Activated T-helper 9 cell treated with anti-CD3 and anti-CD28 coated beads, Interleukin-2, amount 50 U/mL, for 16 hours (primary cell): ENCODE results near the gene PRXL2A.
"Not testable (repeated sequence)": the region's sequence is repeated elsewhere in the genome, so short reads cannot be mapped to it uniquely, and the experiment has no call there.

ENCODE experiments used
- DNase-seq: peaks from one replicate; pipeline ENCODE4 v3.0.0-alpha.2; 2020; ENCODE audit warnings: low read depth

PRXL2A gene, protein sequence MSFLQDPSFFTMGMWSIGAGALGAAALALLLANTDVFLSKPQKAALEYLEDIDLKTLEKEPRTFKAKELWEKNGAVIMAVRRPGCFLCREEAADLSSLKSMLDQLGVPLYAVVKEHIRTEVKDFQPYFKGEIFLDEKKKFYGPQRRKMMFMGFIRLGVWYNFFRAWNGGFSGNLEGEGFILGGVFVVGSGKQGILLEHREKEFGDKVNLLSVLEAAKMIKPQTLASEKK

DNA sequence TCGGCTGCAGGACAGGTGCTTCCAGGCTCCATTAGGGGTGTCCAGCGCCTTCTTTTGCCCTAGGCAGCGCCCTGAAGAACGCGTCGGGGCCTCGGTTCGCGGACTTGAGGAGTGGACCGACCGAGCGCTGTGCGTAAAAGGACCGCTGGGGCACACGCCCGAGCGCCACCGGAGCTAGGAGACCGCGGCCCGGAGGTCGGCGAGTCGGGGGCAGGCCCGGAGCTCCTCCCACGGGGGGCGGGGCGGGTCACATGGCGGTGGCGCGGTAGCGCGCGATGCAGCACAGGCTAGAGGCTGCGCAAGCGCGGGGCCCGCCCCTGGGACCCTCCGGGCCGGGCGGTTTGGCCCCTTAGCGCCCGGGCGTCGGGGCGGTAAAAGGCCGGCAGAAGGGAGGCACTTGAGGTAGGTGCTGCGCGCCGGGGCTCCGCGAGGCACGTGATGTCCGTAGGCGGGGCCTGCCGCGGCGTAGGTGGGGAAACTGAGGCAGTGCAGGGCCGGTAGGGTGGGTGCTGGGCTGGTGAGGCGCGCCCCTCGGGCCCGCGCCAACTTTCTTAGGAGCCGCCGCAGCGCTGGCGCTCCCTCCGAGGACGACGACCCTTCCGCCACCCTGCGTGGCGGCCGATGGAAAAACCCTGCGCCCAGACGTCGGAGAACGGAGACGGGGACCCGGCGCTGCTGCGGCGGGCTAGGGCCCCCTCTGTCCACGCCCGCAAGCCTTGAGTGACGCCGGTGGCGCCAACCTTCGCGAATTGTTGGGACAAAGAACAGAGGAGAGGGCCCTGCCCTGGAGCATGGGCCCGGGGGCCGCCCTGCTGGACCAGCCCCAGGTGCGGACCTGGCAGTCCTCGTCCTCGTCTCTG lies at the start of gene PRXL2A:
PRXL2A (plus strand) TSS at position 310 of the 860 bp plus-strand sequence. CDS start 11,917 bp downstream, outside the sequence.
- peak; percentile 72 for DNase-seq

DNA sequence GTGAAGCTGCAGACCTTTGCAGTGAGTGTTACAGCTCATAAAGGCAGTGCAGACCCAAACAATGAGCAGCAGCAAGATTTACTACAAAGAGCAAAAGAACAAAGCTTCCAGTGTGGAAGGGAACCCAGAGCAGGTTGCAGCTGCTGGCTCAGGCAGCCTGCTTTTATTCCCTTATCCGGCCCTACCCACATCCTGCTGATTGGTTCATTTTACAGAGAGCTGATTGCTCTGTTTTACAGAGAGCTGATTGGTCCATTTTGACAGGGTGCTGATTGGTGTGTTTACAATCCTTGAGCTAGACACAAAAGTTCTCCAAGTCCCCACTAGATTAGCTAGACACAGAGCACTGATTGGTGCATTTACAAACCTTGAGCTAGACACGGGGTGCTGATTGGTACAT lies 49.4 kb upstream of the PRXL2A start:
- not testable (repeated sequence) for DNase-seq

DNA sequence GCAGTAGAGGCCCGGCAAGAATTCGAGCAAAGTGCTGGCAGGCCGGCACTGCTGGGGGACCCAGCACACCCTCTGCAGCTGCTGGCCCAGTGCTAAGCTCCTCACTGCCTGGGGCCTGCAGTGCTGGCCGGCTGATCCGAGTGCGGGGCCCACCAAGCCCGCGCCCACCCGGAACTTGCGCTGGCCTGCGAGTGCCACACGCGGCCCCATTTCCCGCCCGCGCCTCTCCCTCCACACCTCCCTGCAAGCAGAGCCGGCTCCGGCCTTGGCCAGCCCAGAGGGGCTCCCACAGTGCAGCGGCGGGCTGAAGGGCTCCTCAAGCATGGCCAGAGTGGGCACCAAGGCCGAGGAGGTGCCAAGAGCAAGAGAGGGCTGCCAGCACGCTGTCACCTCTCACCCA lies 48.7 kb upstream of the PRXL2A start:
- DNase-seq: no peak

DNA sequence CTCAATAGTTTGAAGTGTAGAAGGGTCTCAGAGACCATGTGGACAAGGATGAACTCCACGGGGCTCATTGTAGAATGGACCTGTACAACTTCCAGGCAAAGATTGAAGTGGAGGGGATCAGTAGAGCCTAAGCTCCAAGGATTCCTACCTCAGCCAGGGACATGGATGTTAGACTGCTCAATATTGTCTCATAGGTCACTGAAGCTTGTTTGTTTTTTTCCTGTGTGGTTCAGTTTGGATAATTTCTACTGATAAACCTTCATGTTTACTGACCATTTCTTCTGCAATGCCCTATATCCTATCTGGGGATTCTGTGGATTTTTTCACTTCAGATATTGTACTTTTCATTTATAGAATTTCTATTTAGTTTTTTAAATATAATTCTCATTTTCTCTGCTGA lies 42.8 kb upstream of the PRXL2A start:
- DNase-seq: no peak

DNA sequence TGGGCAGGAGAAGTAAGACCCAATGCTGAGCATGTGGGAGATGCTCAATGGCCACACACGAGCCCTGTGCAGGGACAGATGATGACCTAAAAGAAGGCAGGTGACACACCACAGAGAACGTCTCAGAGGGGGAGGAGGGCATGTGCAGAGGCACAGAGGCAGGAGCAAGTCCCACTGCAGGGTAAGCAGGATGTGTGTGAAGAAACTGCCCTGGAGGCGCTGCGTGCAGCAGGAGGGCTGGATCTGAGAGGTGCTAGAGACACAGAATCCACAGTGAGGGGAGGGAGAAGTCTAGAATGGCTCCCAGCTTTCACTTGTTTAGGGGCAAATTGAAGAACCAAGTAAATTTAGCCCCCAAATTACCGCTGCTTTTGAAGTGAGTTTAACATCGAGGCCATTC lies 36.9 kb upstream of the PRXL2A start:
- no peak for DNase-seq

DNA sequence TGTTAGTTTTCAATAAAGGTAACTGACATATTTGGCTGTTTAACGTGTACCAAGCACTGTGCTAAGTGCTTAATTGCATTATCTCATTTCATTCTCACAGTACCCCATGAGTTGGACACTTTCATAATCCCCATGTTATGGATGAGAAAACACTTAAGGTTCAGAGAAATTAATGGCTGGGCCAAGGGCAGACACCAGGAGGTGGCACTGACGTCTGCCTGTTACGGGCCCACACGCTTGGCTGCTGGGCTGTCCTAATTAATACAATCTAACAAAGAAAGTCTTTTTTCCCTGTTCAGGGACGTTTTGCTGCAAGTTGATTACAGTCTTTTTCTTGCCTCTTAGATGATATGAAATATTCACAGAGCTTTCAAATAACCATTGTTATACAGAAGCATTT lies 35.7 kb upstream of the PRXL2A start:
- DNase-seq: no peak

DNA sequence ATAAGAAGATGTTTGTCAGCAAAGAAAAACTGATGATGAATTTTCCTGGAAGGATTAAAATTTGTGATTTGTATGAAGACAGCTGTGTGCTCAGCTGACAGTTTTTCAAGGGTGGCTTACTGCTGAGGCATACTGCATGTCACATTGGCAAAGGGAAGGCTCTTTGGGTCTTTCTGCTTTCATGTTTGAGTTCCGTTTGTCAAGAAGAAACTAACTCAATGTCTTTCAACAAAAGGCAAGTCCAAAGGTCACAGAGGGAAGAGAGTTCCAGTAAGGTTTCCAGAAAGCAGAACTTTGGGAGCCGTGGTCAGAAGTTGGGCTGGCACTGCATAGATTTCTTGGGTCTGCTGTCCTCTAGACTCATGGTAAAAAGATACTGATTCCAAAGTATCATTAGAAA lies 34.8 kb upstream of the PRXL2A start:
- no peak for DNase-seq

DNA sequence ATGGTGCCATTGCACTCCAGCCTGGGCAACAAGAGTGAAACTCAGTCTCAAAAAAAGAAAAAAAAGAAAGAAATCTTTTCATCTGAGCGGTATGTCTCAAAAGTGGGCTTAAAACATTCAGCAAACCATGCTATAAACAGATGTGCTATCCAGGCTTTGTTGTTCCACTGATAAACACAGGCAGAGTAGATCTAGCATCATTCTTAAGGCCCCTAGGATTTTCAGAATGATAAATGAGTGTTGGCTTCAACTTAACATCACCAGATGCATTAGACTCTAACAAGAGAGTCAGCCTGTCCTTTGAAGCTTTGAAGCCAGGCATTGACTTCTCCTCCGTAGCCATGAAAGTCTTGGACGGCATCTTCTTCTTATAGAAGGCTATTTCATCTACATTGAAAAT lies 28.6 kb upstream of the PRXL2A start:
- no peak for DNase-seq

DNA sequence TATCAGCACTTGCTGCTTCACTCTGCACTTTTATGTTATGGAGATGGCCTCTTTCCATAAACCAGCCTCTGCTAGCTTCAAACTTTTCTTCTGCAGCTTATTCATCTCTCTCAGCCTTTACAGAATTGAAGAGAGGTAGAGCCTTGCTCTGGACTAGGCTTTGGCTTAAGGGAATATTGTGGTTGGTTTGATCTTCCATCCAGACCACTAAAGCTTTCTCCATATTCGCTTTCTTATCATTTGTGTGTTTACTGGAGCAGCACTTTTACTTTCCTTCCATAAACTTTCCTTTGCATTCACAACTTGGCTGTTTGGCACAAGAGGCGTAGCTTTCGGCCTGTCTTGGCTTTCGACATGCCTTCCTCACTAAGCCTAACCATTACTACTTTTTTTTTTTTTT lies 28.2 kb upstream of the PRXL2A start:
- DNase-seq: no peak

DNA sequence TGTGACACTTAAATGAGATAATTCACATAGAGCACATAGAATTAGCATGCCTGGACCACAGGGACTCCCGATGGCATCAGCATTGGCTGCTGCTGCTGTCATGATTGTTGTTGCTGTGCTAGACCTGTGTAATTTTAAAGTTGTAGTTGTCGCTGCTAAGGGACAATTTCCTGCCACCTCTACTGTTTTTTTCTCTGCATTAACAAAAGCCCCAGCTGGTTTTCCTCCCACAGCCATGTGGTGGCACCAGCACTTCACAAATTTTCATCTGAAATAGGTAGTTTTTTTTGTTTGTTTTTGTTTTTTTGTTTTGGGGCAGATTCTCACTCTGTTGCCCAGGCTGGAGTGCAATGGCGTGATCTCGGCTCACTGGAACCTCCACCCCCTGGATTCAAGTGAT lies 25.4 kb upstream of the PRXL2A start:
- no peak for DNase-seq

DNA sequence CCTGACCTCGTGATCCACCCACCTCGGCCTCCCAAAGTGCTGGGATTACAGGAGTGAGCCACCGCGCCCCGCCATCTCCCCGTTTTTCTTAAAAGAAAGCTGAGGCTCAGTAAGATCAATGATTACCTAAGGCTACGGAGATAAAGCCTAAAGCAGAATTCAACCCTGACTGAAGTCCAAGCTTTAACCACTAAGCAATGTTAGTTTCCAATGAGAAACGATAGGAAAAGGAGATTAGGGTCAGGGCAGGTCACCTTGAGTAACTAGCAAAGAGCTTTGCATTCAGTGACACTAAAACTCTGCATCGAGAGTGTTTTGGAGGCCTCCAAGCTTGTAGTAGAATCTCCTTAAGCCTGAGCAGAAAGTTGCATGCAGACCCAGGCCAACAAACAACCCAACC lies 17.6 kb upstream of the PRXL2A start:
- no peak for DNase-seq

DNA sequence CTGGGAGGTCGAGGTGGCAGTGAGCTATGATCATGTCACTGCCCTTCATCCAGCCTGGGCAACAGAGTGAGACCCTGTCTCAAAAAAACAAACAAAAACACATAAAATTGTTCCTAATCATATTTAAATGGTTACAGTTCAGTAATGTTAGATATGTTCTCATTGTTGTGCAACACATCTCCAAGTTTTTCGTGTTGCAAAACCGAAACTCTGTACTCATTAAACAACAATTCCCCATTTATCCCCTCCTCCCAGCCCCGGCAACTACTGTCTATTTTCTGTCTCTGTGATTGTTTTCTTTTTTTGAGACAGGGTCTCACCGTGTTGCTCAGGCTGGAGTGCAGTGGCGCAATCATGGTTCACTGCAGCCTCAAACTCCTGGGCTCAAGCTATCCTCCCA lies 16.1 kb upstream of the PRXL2A start:
- no peak for DNase-seq

DNA sequence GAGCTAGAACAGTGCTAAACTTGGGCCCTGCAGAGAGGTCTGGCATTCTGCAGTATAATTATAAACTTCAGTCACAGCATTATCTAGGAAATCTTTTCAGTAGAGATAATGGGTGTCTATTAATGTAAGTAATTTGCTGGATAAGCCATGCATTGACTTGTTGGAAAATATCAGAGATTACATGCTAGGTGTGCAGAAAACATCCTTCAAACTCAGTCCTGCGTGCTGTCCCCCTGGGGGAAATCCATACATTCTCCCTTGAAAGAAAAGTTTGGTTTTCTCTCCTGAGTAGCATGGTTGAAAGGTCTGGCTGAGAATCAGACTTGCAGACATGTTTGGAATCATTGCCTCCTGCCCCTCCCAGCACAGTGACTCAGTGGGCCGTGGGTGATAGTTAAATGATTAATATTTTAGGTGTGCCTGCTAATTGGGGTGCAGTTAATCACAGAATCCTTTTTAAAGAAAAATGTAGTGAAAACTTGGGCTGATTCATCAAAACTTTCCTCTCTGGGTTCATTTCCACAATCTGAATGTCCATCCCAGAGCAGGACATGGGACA lies 13.9 kb upstream of the PRXL2A start:
- no peak for DNase-seq

DNA sequence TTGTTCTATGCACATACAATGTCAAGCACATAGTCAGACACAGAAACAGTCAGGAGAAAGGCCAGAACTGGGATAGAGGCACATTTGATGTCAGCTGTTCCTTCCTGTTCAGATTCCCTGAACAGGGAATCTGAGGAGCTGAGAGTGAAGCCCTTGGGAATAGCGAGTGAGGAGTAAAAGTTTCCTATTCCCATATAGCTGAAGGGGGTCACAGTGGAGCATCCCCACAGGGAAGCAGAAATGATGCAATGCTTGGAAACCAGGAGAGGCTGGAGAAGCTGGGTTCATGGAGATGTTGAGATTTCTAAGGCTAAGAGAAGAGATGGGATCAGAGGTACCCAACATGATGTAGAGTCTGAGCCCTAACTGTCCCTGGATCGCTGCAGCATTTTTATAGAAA lies 11.3 kb upstream of the PRXL2A start:
- no peak for DNase-seq

DNA sequence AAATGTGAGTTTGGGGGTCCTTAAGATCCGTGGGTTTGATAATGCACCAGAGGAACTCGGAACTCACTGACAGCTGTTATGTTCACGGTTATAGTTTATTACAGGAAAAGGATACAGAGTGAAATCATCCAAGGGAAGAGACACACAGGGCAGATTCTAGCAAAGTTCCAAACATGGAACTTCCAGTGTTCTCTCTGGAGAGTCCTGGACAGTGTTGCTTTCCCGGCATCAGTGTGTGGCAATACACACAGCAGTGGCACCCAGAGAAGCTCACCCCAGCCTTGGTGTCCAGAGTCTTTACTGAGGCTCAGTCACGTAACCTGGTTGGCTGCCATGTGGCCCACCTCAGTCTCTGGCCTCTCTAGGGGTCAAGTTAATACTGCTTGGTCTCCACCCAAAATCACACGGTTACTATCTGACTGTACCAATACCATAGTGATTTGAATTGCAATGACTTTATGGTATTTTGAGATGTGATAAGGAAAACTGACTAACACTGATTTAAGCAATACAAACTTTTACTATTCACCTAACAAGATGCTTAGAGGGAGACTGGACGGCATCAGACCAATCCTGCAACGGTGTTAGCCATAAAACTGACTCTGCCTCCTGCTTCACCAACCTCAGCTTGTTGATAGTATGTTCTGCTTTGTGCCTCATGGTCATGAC lies 8.1 kb upstream of the PRXL2A start:
- no peak for DNase-seq

DNA sequence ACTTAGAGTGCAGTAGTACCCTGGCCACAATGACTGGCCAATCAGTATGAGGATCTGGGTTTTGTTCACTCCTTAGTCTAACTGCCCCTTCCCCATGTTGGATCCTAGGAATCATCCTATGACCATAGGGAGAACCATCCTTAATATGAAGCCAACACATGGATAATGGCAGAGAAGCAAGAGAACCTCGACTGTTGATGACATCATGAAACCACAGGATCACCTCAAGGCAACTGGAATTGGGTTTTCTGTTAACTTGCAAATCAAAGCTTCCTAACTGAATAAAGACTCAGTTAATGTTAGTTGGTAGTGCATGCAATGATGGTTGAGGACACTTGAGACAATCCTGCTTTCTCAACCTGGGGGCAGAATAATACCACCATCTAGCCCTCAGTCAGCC lies 3.3 kb upstream of the PRXL2A start:
- no peak for DNase-seq

DNA sequence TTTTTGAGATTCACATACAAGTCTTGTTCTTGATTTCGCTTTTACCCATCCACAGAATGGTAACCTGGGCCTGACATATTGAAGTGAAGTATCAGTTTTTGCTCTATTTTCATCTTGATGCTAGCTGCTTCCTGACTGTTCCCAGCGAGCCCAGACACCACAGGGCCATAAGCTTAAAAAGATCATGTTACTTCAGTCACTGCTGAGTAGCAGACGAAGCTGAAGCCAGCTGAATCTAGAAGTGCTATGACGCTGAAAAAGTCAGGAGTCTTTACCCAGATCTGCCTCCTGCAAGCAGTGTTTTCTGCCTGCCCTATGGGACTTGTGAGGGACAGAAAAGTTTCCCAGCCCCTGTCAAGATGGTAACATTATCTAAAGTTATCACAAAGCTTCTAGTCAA lies 2.7 kb upstream of the PRXL2A start:
- no peak for DNase-seq

DNA sequence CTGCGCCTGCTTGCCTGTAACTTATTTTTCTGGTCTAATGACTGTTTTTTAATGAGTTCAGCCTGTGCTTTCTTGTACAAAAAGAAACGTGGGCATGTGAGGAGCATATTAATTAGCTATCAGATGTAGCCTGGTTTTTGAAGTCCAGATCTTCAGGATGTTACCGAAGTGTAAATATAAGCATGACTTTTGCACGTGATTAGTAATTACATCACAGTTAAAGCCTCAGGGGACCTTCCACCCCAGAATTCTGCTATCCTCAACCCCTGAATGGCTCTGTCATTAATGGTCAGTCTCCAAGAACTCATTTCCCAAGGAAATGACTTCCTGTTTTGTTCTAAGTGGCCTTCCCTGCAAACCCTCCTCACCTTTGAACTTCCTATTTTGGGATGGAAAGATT lies 2.1 kb upstream of the PRXL2A start:
- no peak for DNase-seq

DNA sequence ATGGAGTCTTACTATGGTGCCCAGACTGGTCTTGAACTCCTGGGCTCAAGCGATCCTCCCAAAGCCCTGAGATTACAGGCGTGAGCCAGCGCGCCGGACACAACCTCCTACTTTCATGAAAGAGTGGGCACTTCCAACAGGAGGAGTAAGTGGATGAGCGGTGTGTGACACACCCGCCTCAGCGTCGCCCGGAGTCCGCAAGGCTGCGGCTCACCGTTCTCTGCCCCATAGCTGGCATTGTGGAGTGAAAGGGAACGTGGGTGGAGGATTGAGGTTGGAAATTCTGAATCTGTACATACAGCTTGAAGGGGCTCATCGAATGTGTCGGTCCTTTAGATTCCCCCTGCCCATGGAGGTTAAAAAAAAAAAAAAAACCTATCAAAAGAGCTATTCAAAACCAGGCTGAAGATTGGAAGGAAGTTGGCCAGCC lies 524 bp upstream of the PRXL2A start:
- DNase-seq: peak; percentile 33

DNA sequence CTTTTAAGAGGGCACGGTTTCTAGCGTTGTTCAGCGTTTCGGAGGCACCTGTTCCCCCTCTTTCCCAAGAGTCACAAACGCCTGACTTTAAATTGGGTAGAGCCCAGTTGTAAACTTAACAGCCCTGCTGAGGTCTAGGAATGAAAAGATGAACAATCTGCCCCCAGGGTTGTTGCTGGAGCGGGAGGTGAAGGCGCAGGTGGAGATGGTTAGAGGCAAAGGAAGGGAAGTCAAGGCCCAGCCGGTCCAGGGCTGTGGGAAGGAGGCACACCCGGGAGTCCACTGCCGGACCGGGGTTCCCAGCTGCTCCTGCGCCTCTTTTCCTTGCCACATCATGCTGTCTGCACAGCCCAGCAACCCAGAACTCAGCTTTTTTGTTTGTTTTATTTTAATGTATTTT lies 770 bp downstream of the PRXL2A start:
- DNase-seq: no peak

DNA sequence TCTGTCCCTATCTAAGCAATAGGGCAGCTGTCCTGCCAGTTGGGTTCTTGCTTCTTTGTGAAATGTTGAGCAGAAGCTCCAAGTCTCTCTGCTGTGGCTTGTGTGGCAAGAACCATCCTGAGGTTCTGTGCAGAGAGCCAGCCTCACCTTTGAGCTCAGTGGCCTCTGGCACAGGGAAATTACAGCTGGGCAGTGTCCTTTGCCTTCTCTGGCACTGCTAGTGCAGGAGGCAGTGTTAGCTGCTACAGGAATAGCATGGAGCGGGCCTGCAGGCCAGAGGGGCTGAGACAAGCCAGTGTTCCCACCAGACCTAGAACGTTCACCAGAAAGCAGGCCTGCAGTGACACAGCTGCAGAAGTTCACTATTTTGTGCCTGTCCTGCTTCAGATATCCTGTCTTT lies 1.8 kb downstream of the PRXL2A start:
- DNase-seq: no peak

DNA sequence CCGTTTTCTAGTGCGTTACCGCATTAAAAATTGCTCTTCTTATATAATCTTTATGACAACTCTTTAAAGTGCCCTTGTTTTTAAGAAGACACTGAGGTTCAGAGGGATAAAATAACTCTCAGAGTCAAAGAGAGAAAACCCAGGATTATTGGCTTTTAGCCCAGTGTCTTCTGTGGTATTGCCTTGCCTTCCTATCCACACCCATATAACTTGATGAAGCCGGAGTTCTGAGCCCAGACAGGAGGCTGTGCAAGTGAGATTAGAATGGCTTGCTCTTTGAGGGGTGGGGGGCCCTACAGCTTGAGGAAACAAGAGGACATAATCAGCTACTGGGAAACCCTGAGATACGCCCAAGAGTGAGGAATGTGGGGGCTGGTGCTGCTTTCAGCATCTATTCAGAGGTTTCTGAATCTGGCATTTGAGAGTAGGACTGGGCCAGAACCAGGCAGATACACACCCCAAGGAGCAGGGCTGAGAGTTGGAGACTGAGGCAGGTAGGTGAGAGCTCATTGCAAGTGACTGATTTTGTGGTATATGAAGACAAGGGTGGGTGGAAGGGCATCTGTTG lies 2.3 kb downstream of the PRXL2A start:
- no peak for DNase-seq

DNA sequence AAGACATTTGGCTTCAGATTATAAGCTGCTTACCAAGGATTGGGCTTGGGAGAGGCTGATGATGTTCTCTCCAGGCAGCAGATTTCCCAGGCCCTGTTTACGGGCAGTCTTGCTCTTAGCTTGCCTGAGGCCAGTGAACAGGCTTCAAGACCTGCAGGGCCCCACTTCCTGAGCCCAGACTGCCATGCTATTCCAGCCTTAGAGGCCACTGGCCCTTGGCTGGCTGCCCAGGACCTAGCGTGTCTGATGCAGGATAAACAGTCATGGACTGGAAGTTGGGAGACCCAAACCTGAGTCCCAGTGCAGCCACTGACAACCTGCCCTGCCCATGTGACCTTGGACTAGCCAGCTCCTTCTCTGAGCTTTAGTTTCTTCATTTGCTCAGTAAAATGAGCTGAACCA lies 2.9 kb downstream of the PRXL2A start:
- no peak for DNase-seq
